GM12872 (cell line): ENCODE results near the gene PPP4R2.

Experiments used
- CTCF ChIP-seq: IDR thresholded peaks from 3 replicates; pipeline ENCODE4 v1.5.1; 2011; ENCODE audit warnings: low read depth, mild to moderate bottlenecking, low read length, moderate library complexity; ENCODE audit not compliant: insufficient read depth

Gene PPP4R2

DNA sequence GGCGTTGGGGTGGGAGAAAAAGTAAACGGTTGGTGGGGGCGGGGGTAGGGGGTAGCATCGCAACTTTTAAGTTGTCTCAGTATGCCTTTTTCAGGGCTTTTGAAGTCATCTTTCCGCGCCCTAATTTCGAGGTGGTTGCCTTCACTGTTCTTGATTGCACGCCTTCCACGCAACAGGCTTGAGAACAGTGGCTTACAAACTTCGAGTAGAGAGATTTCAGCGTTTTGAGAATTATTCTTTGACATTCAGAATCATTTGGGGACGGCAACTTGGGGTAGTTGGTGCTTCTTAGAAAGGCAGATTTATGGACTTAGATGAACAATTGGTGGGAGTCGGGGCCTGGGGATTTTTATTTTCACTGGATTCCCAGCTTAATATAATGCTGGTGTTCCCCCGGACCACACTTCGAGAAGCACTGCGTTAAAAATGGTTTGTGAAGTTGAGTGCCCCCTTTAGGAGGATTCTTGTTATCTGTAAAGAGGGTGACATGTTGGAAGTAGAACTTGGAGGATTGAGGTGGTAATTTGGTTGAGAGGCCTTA, 880 bp downstream of the PPP4R2 start:
- TF ChIP-seq CTCF, result peak; percentile 46

- TF ChIP-seq CTCF, result no peak
Observed at GRCh38 chr3:72998466-72998865, 1.9 kb downstream of the PPP4R2 start.

DNA sequence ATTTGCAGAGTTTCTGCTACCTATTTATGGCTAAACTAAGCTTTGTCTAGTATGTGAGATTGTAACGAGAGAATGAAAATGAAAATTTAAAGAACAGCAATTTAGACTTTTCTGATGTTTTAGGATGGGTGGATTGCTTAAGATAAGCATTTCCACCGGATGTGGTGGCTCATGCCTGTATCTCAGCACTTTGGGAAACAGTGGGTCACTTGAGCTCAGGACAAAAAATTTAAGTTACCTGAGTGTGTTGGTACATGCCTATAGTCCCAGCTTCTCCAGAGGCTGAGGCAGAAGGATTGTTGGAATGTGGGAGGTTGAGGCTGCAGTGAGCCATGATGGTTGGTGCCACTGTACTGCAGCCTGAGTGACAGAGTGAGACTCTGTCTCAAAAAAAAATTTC, 3.3 kb downstream of the PPP4R2 start:
- TF ChIP-seq CTCF, result no peak

DNA sequence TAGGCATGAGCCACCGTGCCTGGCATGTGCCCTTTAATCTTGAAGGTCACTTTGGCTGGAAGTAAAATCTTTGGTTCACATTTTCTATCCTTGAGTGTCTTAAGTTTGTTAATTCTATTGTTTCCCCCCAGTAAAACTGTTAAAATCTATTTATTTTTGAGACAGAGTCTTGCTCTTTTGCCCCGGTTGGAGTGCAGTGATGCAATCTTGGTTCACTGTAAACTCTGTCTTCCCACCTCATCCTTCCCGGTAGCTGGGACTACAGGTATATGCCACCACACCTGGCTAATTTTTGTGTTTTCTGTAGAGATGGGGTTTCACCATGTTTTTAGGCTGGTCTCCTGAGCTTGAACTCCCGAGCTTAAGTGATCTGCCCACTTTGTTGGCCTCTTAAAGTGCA, 7.7 kb downstream of the PPP4R2 start:
- no peak for TF ChIP-seq CTCF

- no peak for TF ChIP-seq CTCF
Observed at GRCh38 chr3:73007992-73008712, 11.5 kb downstream of the PPP4R2 start.

GRCh38 chr3:73009008-73009407, 12.4 kb downstream of the PPP4R2 start:
- no peak for TF ChIP-seq CTCF

- TF ChIP-seq CTCF, result no peak
Observed at GRCh38 chr3:73009750-73010149, 13.1 kb downstream of the PPP4R2 start.
